KMS-11 (cell line): ENCODE measurements around the gene KRTAP10-3.

Experiments used
- H2AFZ ChIP-seq: fragments of 200-600 bp; sonication (generic); 2 replicates; pipeline ENCODE4 v1.6.1; 2016; ENCODE audit warnings: antibody characterized with exemption, mixed run types, low read depth
- H3K27ac ChIP-seq: fragments of 200-600 bp; sonication (generic); 2 replicates; pipeline ENCODE4 v1.6.1; 2016; ENCODE audit warnings: mild to moderate bottlenecking, mixed run types
- H3K27me3 ChIP-seq: fragments of 200-600 bp; sonication (generic); 2 replicates; pipeline ENCODE4 v1.6.1; 2017; ENCODE audit warnings: mild to moderate bottlenecking, low read depth, mixed run types, moderate library complexity; ENCODE audit not compliant: insufficient read depth
- H3K36me3 ChIP-seq: fragments of 200-600 bp; sonication (generic); 2 replicates; pipeline ENCODE4 v1.6.1; 2017; ENCODE audit warnings: mild to moderate bottlenecking, mixed run types; ENCODE audit not compliant: insufficient read depth
- H3K4me1 ChIP-seq: fragments of 200-600 bp; sonication (generic); 2 replicates; pipeline ENCODE4 v1.6.1; 2016; ENCODE audit warnings: mild to moderate bottlenecking, low read depth, mixed run types; ENCODE audit not compliant: poor library complexity, severe bottlenecking
- H3K4me2 ChIP-seq: fragments of 200-600 bp; sonication (generic); 2 replicates; pipeline ENCODE4 v1.7.0; 2016; ENCODE audit warnings: mild to moderate bottlenecking, mixed run types
- H3K4me3 ChIP-seq: fragments of 200-600 bp; sonication (generic); IDR thresholded peaks from 2 replicates; pipeline ENCODE4 v1.6.1; 2017; ENCODE audit warnings: low read depth, low read length, mixed read lengths; ENCODE audit not compliant: insufficient read depth
- H3K79me2 ChIP-seq: fragments of 200-600 bp; sonication (generic); 2 replicates; pipeline ENCODE4 v1.6.1; 2016; ENCODE audit warnings: low read depth, mixed run types; ENCODE audit not compliant: insufficient read depth
- H3K9ac ChIP-seq: fragments of 200-600 bp; sonication (generic); 2 replicates; pipeline ENCODE4 v1.6.1; 2016; ENCODE audit warnings: mild to moderate bottlenecking, mixed run types
- H4K20me1 ChIP-seq: fragments of 200-600 bp; sonication (generic); 2 replicates; pipeline ENCODE4 v1.6.1; 2016; ENCODE audit warnings: mild to moderate bottlenecking, mixed run types; ENCODE audit not compliant: insufficient read depth
- CTCF ChIP-seq: fragments of 200-600 bp; sonication (generic); conservative IDR thresholded peaks from 2 replicates; pipeline ENCODE4 v1.6.1; 2017; ENCODE audit warnings: low read depth, mild to moderate bottlenecking, antibody characterized with exemption, low read length, moderate library complexity, mixed read lengths

The KRTAP10-3 gene

GRCh38 chr21:44558695-44559094, at the start of gene KRTAP10-3:
Gene KRTAP10-3, minus strand, starts transcription at chr21:44558795. Its CDS starts 80 bp downstream, at chr21:44558715.
- no peak for TF ChIP-seq CTCF
- no peaks in the 10 kb centered on the region for H4K20me1 ChIP-seq
- no peak within 1 kb of the TSS for H3K4me3 ChIP-seq
- H3K27ac ChIP-seq, result no peak within 1 kb of the TSS
- H2AFZ ChIP-seq, result no peak within 1 kb of the TSS
- H3K4me1 ChIP-seq, result no peaks in the 10 kb centered on the region
- H3K36me3 ChIP-seq, result no peaks in the 10 kb centered on the region
- H3K4me2 ChIP-seq, result no peak within 1 kb of the TSS
- H3K27me3 ChIP-seq, result peaks cover 55% of the 10 kb centered on the region
- no peaks in the 10 kb centered on the region for H3K79me2 ChIP-seq
- H3K9ac ChIP-seq, result no peak within 1 kb of the TSS

- H2AFZ ChIP-seq, result no peak overlapping the region
- H3K27me3 ChIP-seq, result peaks cover 20% of the 10 kb centered on the region; the same call in 1 of the 2 replicates
- no peak overlapping the region for H3K9ac ChIP-seq
- no peak overlapping the region for H3K27ac ChIP-seq
- no peak for TF ChIP-seq CTCF
- no peaks in the 10 kb centered on the region for H3K4me1 ChIP-seq
- H3K79me2 ChIP-seq, result no peaks in the 10 kb centered on the region
- no peaks in the 10 kb centered on the region for H3K36me3 ChIP-seq
- no peak overlapping the region for H3K4me2 ChIP-seq
- H3K4me3 ChIP-seq, result no peak overlapping the region
- no peaks in the 10 kb centered on the region for H4K20me1 ChIP-seq
Observed at GRCh38 chr21:44606495-44606894, 47.9 kb upstream of the KRTAP10-3 start.

GRCh38 chr21:44603911-44604310, 45.3 kb upstream of the KRTAP10-3 start:
- Histone ChIP-seq H3K4me2 (no peak overlapping the region), H3K9ac (no peak overlapping the region), H3K4me3 (no peak overlapping the region), H3K27ac (no peak overlapping the region), H3K4me1 (no peaks in the 10 kb centered on the region), H3K27me3 (peaks cover 31% of the 10 kb centered on the region; the same call in 1 of the 2 replicates), H4K20me1 (no peaks in the 10 kb centered on the region), H3K36me3 (no peaks in the 10 kb centered on the region), H2AFZ (no peak overlapping the region), H3K79me2 (no peaks in the 10 kb centered on the region)
- TF ChIP-seq CTCF, result no peak

GRCh38 chr21:44603109-44603875, 44.7 kb upstream of the KRTAP10-3 start:
- Histone ChIP-seq H4K20me1 (no peaks in the 10 kb centered on the region), H3K4me3 (no peak overlapping the region), H3K27me3 (peaks cover 38% of the 10 kb centered on the region; the same call in 1 of the 2 replicates), H3K36me3 (no peaks in the 10 kb centered on the region), H2AFZ (no peak overlapping the region), H3K4me2 (no peak overlapping the region), H3K79me2 (no peaks in the 10 kb centered on the region), H3K9ac (no peak overlapping the region), H3K4me1 (no peaks in the 10 kb centered on the region), H3K27ac (no peak overlapping the region)
- TF ChIP-seq CTCF, result no peak
